B cell (primary cell): ENCODE results near the gene PRDM2. TPM values are rescaled to one million over a fixed set of nuclear protein-coding genes. Genes with fewer than 3 reads are reported as not detected.

ENCODE experiments used
- ATAC-seq: fragments of 200-7000 bp; cut with Tn5 transposase; one replicate; pipeline ENCODE4 v1.10.0; 2021; ENCODE audit warnings: low read depth, mild to moderate bottlenecking, moderate number of reproducible peaks, moderate library complexity
- CTCF ChIA-PET: fragments of 350-600 bp; sonication (Branson Sonifier 250); formaldehyde crosslinking; loops from one replicate; lab custom pipeline; 2021; ENCODE audit warnings: antibody characterized with exemption, inconsistent platforms; lab: Charles Lee
- POLR2A ChIA-PET: fragments of 350-600 bp; sonication (Branson Sonifier 250); formaldehyde crosslinking; loops from one replicate; lab custom pipeline; 2021; ENCODE audit warnings: antibody characterized with exemption; lab: Charles Lee
- DNase-seq: peaks from one replicate; pipeline ENCODE4 v3.0.0; 2013
- H2AFZ ChIP-seq: 2 replicates; pipeline ENCODE4 v1.6.1; 2012; ENCODE audit warnings: mild to moderate bottlenecking, low read depth, low read length; ENCODE audit not compliant: insufficient read depth, poor library complexity, severe bottlenecking
- H3K27ac ChIP-seq, 2 donors: 1 replicate in 1 of 2; 2 replicates in 1 of 2; pipeline ENCODE4 v1.5.1; 2012 to 2013; ENCODE audit warnings: low read length in 2 of 2, mild to moderate bottlenecking in 2 of 2, moderate library complexity in 1 of 2
- H3K27me3 ChIP-seq, 4 experiments: fragments of 200-600 bp in 1 of 4; sonication (generic) in 1 of 4; replicated peaks in 1 of 4; 1 replicate in 2 of 4; 2 replicates in 2 of 4; pipeline versions ENCODE4 v1.6.1 to v1.7.0; 2013 to 2016; ENCODE audit warnings: low read length in 3 of 4, mild to moderate bottlenecking in 2 of 4, mixed read lengths in 1 of 4, moderate library complexity in 1 of 4; ENCODE audit not compliant: insufficient read depth in 4 of 4, control insufficient read depth in 3 of 4; ENCODE audit errors: control extremely low read depth in 1 of 4
- H3K36me3 ChIP-seq, 2 experiments: replicated peaks in 1 of 2; 1 replicate in 1 of 2; 2 replicates in 1 of 2; pipeline versions ENCODE4 v1.6.1 to v1.7.1; 2013; ENCODE audit warnings: low read length in 1 of 2; ENCODE audit not compliant: insufficient read depth in 2 of 2, control insufficient read depth in 1 of 2; ENCODE audit errors: control extremely low read depth in 1 of 2, extremely low read depth in 1 of 2
- H3K4me1 ChIP-seq, 2 donors: fragments of 200-600 bp in 1 of 2; sonication (generic) in 1 of 2; 1 replicate in 1 of 2; 2 replicates in 1 of 2; pipeline versions ENCODE4 v1.5.1 to v1.6.1; 2013 to 2017; ENCODE audit warnings: low read length in 2 of 2; ENCODE audit not compliant: control insufficient read depth in 2 of 2, insufficient read depth in 2 of 2
- H3K4me2 ChIP-seq: replicated peaks from 2 replicates; pipeline ENCODE3; 2012; ENCODE audit warnings: mild to moderate bottlenecking, low read depth, low read length; ENCODE audit not compliant: poor library complexity, severe bottlenecking
- H3K4me3 ChIP-seq, 5 experiments: fragments of 200-600 bp in 1 of 5; sonication (generic) in 1 of 5; 1 replicate in 3 of 5; 2 replicates in 2 of 5; pipeline versions ENCODE4 v1.5.1 to v1.7.0; 2011 to 2016; ENCODE audit warnings: low read length in 4 of 5, mild to moderate bottlenecking in 4 of 5, low read depth in 2 of 5, control low read depth in 1 of 5, moderate library complexity in 1 of 5; ENCODE audit not compliant: insufficient read depth in 1 of 5; ENCODE audit errors: control extremely low read depth in 1 of 5, extremely low read depth in 1 of 5
- H3K79me2 ChIP-seq: fragments of 200-600 bp; sonication (generic); one replicate; pipeline ENCODE4 v1.6.0; 2016; ENCODE audit warnings: low read length; ENCODE audit not compliant: control insufficient read depth, insufficient read depth
- H3K9ac ChIP-seq: fragments of 200-600 bp; sonication (generic); 2 replicates; pipeline ENCODE4 v1.6.1; 2017; ENCODE audit warnings: mild to moderate bottlenecking, low read length, moderate library complexity
- H3K9me3 ChIP-seq, 3 donors: one replicate each; pipeline versions ENCODE4 v1.6.1 to v1.7.1; 2013; ENCODE audit warnings: low read length in 2 of 3; ENCODE audit not compliant: control insufficient read depth in 2 of 3, insufficient read depth in 1 of 3; ENCODE audit errors: control extremely low read depth in 1 of 3
- H4K20me1 ChIP-seq: 2 replicates; pipeline ENCODE4 v1.6.0; 2012; ENCODE audit warnings: mild to moderate bottlenecking, low read length; ENCODE audit not compliant: insufficient read depth, control insufficient read depth, poor library complexity, severe bottlenecking
- H3K27ac Mint-ChIP-seq: one replicate; pipeline ENCODE4 v1.8.0; 2021; ENCODE audit warnings: mixed read lengths
- H3K27me3 Mint-ChIP-seq: one replicate; pipeline ENCODE4 v1.8.0; 2021; ENCODE audit warnings: mixed read lengths
- H3K4me1 Mint-ChIP-seq: one replicate; pipeline ENCODE4 v1.8.0; 2021; ENCODE audit warnings: mixed read lengths
- H3K4me3 Mint-ChIP-seq: one replicate; pipeline ENCODE4 v1.8.0; 2021; ENCODE audit warnings: mixed read lengths
- H3K9me3 Mint-ChIP-seq: one replicate; pipeline ENCODE4 v1.8.0; 2022; ENCODE audit warnings: mixed read lengths; ENCODE audit not compliant: insufficient read depth
- EZH2 ChIP-seq: IDR thresholded peaks from 2 replicates; pipeline ENCODE4 v1.6.1; 2012; ENCODE audit warnings: borderline replicate concordance, low read depth, mild to moderate bottlenecking, moderate library complexity, low read length; ENCODE audit not compliant: insufficient read depth, poor library complexity, severe bottlenecking
- WGBS: methylation state at CpG from one replicate; pipeline ENCODE4 v1.1.5; 2013; ENCODE audit warnings: missing lambda C conversion rate; ENCODE audit not compliant: insufficient coverage; 5-methylcytosine and 5-hydroxymethylcytosine counted together
- intact Hi-C: fragments of 100-400 bp; cut with micrococcal nuclease; formaldehyde crosslinking; loops from one replicate; pipeline ENCODE4 v1.10.0; 2022
- polyA plus RNA-seq: library from polyadenylated mRNA; depleted of rRNA; stranded (reverse); fragments of >200 nt; gene quantifications from 2 replicates; pipeline ENCODE4 v1.2.3, GENCODE V29; 2012
- total RNA-seq, 2 donors: library from RNA; stranded (reverse); fragments of 120-200 nt in 1 of 2; gene quantifications; 1 replicate in 1 of 2; 2 replicates in 1 of 2; pipeline versions ENCODE4 v1.2.3 to v1.2.4, GENCODE V29; 2013 to 2022
- TF ChIP-seq, protein P1 (sequence below): fragments of 200-600 bp; IDR thresholded peaks from one replicate; pipeline ENCODE4 v1.8.0; 2022; ENCODE audit warnings: antibody characterized with exemption, mild to moderate bottlenecking

The PRDM2 gene
- total and polyA plus RNA-seq, 2 donors (not counting 1 experiment from before 2014, with no cell fraction given), result 50.1 to 432 TPM

DNA sequence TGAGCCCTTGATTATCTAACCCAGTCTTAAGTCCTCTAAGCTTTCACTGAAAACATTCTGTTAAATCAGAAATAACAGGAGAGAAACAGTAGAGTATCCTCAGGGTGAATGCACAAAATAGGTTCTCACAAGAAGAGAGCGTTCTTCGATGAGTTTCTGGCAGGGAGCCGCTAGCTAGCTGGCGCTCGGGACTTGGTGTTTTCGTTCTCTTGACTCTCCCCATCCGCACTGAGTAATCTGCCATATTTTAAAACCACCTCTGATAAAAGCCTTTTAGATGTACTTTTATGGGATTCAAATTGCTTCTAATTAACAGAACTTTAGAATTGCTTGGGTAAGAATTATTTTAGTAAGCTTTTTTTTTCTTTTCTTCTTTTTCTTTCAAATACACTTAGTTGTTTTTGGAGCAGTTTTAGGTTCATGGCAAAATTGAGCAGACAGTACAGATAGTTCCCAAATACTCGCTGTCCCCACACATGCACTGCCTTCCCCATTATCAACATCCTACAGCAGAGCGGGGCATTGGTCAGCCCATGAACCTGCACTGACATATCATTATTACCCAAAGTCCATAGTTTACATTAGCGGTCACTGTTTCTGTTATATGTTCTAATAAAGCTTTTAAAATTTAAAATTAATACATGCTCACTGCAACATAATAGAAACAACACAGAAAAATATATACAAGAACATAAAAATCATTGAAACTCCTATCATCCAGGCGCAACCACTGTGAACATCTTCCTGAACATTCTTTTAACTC, 35.4 kb downstream of the PRDM2 start:
- Histone ChIP-seq H3K36me3 (peaks cover 5 to 28% of the 10 kb centered on the region in 2 experiments), H2AFZ (no peak overlapping the region), H3K27me3 (no peaks in the 10 kb centered on the region), H3K4me2 (no peak overlapping the region), H3K79me2 (peaks cover 73% of the 10 kb centered on the region), H3K4me1 (peaks cover 40 to 55% of the 10 kb centered on the region in 2 donors), H4K20me1 (no peaks in the 10 kb centered on the region), H3K27ac (peak overlapping the region in 1 of 2 donors; percentile 91), H3K4me3 (no peak overlapping the region), H3K9ac (no peak overlapping the region), H3K9me3 (no peaks in the 10 kb centered on the region)
- H3K4me1 Mint-ChIP-seq, result peaks cover 63% of the 10 kb centered on the region
- TF ChIP-seq EZH2, result no peak
- TF ChIP-seq, protein P1, sequence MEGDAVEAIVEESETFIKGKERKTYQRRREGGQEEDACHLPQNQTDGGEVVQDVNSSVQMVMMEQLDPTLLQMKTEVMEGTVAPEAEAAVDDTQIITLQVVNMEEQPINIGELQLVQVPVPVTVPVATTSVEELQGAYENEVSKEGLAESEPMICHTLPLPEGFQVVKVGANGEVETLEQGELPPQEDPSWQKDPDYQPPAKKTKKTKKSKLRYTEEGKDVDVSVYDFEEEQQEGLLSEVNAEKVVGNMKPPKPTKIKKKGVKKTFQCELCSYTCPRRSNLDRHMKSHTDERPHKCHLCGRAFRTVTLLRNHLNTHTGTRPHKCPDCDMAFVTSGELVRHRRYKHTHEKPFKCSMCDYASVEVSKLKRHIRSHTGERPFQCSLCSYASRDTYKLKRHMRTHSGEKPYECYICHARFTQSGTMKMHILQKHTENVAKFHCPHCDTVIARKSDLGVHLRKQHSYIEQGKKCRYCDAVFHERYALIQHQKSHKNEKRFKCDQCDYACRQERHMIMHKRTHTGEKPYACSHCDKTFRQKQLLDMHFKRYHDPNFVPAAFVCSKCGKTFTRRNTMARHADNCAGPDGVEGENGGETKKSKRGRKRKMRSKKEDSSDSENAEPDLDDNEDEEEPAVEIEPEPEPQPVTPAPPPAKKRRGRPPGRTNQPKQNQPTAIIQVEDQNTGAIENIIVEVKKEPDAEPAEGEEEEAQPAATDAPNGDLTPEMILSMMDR, result no peak
- intact Hi-C loops, result no loop called here
- H3K27me3 Mint-ChIP-seq, result no peaks in the 10 kb centered on the region
- 100% methylated on average over 1 of the region's 11 CpGs for WGBS
- ChIA-PET POLR2A (interaction anchor here (0.6 to 1.4 kb wide), 2 partner anchors 14 to 73 kb away, joined by 3 read pairs; no protein-coding TSS in a partner anchor), CTCF (interaction anchor here (0.7 to 1.3 kb wide), 6 partner anchors 9 to 78 kb away, joined by 3 to 6 read pairs (median 4); no protein-coding TSS in a partner anchor)
- no peaks in the 10 kb centered on the region for H3K9me3 Mint-ChIP-seq
- no peak overlapping the region for H3K4me3 Mint-ChIP-seq
- no peak for ATAC-seq
- DNase-seq, result no peak
- peak overlapping the region; percentile 78 for H3K27ac Mint-ChIP-seq

DNA sequence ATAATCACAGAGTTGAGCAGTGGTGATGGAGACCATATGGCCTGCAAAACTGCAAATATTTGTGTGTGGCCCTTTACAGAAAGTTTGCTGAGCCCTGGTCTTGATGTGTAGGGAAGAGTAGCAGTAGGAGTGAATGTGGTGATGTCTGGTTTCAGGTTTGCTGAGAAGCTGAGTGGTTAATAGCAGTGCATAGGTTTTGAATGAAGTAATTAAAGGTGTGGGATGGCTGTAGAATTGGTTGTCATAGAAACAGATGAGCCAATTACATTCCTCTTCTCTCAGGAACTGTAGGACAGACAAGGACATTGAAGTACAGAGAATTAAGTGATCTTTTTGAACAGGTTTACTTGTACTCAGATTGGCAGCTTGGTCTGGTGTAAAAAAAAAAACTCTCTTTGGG, 37.4 kb downstream of the PRDM2 start:
- Mint-ChIP-seq H3K27ac (peak overlapping the region; percentile 90), H3K9me3 (no peaks in the 10 kb centered on the region), H3K4me1 (peaks cover 53% of the 10 kb centered on the region), H3K4me3 (no peak overlapping the region), H3K27me3 (no peaks in the 10 kb centered on the region)
- CTCF ChIA-PET, result interaction anchor here (0.5 to 1.7 kb wide), 4 partner anchors 12 to 194 kb away, joined by 3 to 4 read pairs (median 4); no protein-coding TSS in a partner anchor
- Histone ChIP-seq H3K4me3 (no peak overlapping the region), H3K4me2 (no peak overlapping the region), H3K9me3 (no peaks in the 10 kb centered on the region), H4K20me1 (no peaks in the 10 kb centered on the region), H3K79me2 (peaks cover 89% of the 10 kb centered on the region), H3K27me3 (no peaks in the 10 kb centered on the region), H2AFZ (no peak overlapping the region), H3K9ac (no peak overlapping the region), H3K36me3 (peaks cover 5 to 35% of the 10 kb centered on the region in 2 experiments), H3K4me1 (peaks cover 21 to 39% of the 10 kb centered on the region in 2 donors), H3K27ac (peak overlapping the region in 1 of 2 donors; percentile 62)
- no peak for DNase-seq
- no peak for ATAC-seq
- POLR2A ChIA-PET, result no interaction called here
- TF ChIP-seq EZH2, result no peak
- TF ChIP-seq, protein P1, result no peak
- intact Hi-C loops, result no loop called here
